GM23338 (cell line): Measurements from ENCODE around the gene CLK3. TPM values are rescaled to one million over a fixed set of nuclear protein-coding genes. Genes with fewer than 3 reads are reported as not detected.

ENCODE experiments used
- ATAC-seq: fragments of 200-7000 bp; cut with Tn5 transposase; 3 replicates; pipeline ENCODE4 v1.9.1; 2020
- DNase-seq: peaks from one replicate; pipeline ENCODE4 v3.0.0-alpha.2; 2015; ENCODE audit warnings: low spot score
- H2AFZ ChIP-seq: fragments of 200-600 bp; sonication (generic); 2 replicates; pipeline ENCODE4 v1.8.0; 2016; ENCODE audit warnings: antibody characterized with exemption, mild to moderate bottlenecking, moderate library complexity
- H3F3A ChIP-seq: fragments of 200-600 bp; sonication (generic); replicated peaks from 2 replicates; pipeline ENCODE4 v1.8.0; 2017; ENCODE audit warnings: antibody characterized with exemption, mixed run types, low read depth
- H3K27ac ChIP-seq: fragments of 200-600 bp; sonication (generic); 2 replicates; pipeline ENCODE4 v1.6.1; 2016; ENCODE audit warnings: low read depth
- H3K27me3 ChIP-seq: fragments of 200-600 bp; sonication (generic); 2 replicates; pipeline ENCODE4 v1.8.0; 2016; ENCODE audit warnings: mild to moderate bottlenecking, mixed run types, moderate library complexity; ENCODE audit not compliant: insufficient read depth
- H3K36me3 ChIP-seq: fragments of 200-600 bp; sonication (generic); 2 replicates; pipeline ENCODE4 v1.8.0; 2016; ENCODE audit warnings: mild to moderate bottlenecking; ENCODE audit not compliant: insufficient read depth
- H3K4me1 ChIP-seq: fragments of 200-600 bp; sonication (generic); 2 replicates; pipeline ENCODE4 v1.8.0; 2016; ENCODE audit warnings: mild to moderate bottlenecking, moderate library complexity; ENCODE audit not compliant: insufficient read depth
- H3K4me2 ChIP-seq: fragments of 200-600 bp; sonication (generic); 2 replicates; pipeline ENCODE4 v1.7.1; 2017; ENCODE audit warnings: mixed run types
- H3K4me3 ChIP-seq: fragments of 200-600 bp; sonication (generic); 2 replicates; pipeline ENCODE4 v1.6.1; 2016; ENCODE audit warnings: mixed run types
- H3K79me2 ChIP-seq: fragments of 200-600 bp; sonication (generic); replicated peaks from 2 replicates; pipeline ENCODE4 v1.8.0; 2017; ENCODE audit warnings: mild to moderate bottlenecking; ENCODE audit not compliant: insufficient read depth
- H3K9me2 ChIP-seq: fragments of 200-600 bp; sonication (generic); 2 replicates; pipeline ENCODE4 v1.8.0; 2017; ENCODE audit not compliant: insufficient read depth
- H4K20me1 ChIP-seq: fragments of 200-600 bp; sonication (generic); replicated peaks from 2 replicates; pipeline ENCODE4 v1.8.0; 2017; ENCODE audit warnings: mild to moderate bottlenecking; ENCODE audit not compliant: insufficient read depth
- H3K27ac Mint-ChIP-seq: 2 replicates; pipeline ENCODE4 v1.8.0; 2020; ENCODE audit warnings: inconsistent platforms, mild to moderate bottlenecking, moderate library complexity, mixed read lengths
- H3K27me3 Mint-ChIP-seq: 3 replicates; pipeline ENCODE4 v1.8.0; 2022; ENCODE audit warnings: low read depth, mild to moderate bottlenecking, moderate library complexity, mixed read lengths, inconsistent platforms; ENCODE audit not compliant: insufficient read depth, poor library complexity
- H3K36me3 Mint-ChIP-seq: 3 replicates; pipeline ENCODE4 v1.8.0; 2021; ENCODE audit warnings: low read depth, mild to moderate bottlenecking, inconsistent platforms, moderate library complexity, mixed read lengths
- H3K4me1 Mint-ChIP-seq: 3 replicates; pipeline ENCODE4 v1.8.0; 2020; ENCODE audit warnings: mild to moderate bottlenecking, inconsistent platforms, mixed read lengths
- H3K4me3 Mint-ChIP-seq: 3 replicates; pipeline ENCODE4 v1.8.0; 2021; ENCODE audit warnings: moderate library complexity, mild to moderate bottlenecking, inconsistent platforms, mixed read lengths
- H3K9me3 Mint-ChIP-seq: 3 replicates; pipeline ENCODE4 v1.8.0; 2020; ENCODE audit warnings: moderate library complexity, mild to moderate bottlenecking, inconsistent platforms, mixed read lengths
- CREB1 ChIP-seq: fragments of 250-450 bp; sonication (Bioruptor Pico); IDR thresholded peaks from 2 replicates; pipeline ENCODE4 v1.5.0; 2020; ENCODE audit warnings: low read depth, mild to moderate bottlenecking, moderate library complexity
- CTCF ChIP-seq, 2 experiments: fragments of 200-600 bp in 1 of 2; sonication (generic) in 1 of 2; conservative IDR thresholded peaks; 2 replicates each; pipeline versions ENCODE4 v1.5.1 to v1.6.1; 2016 to 2017; ENCODE audit warnings: antibody characterized with exemption in 2 of 2, low read depth in 2 of 2, mild to moderate bottlenecking in 2 of 2, moderate library complexity in 1 of 2
- ETS1 ChIP-seq: IDR thresholded peaks from 2 replicates; pipeline ENCODE4 v1.6.1; 2016; ENCODE audit warnings: antibody characterized with exemption
- EZH2 ChIP-seq: fragments of 200-600 bp; sonication (generic); IDR thresholded peaks from one replicate; pipeline ENCODE4 v1.8.0; 2017; ENCODE audit warnings: antibody characterized with exemption, mild to moderate bottlenecking, low read depth; ENCODE audit not compliant: unreplicated experiment
- EZH2phosphoT487 ChIP-seq: fragments of 200-600 bp; sonication (generic); IDR thresholded peaks from one replicate; pipeline ENCODE4 v1.8.1; 2018; ENCODE audit warnings: antibody characterized with exemption; ENCODE audit not compliant: unreplicated experiment
- NANOG ChIP-seq: IDR thresholded peaks from 2 replicates; pipeline ENCODE4 v1.6.1; 2016; ENCODE audit warnings: antibody characterized with exemption, borderline replicate concordance
- POLR2AphosphoS5 ChIP-seq: IDR thresholded peaks from 2 replicates; pipeline ENCODE4 v1.6.1; 2016; ENCODE audit warnings: antibody characterized with exemption, low read depth
- REST ChIP-seq: IDR thresholded peaks from one replicate; pipeline ENCODE4 v1.6.1; 2018; ENCODE audit warnings: antibody characterized with exemption; ENCODE audit not compliant: unreplicated experiment
- STAT1 ChIP-seq: IDR thresholded peaks from one replicate; pipeline ENCODE4 v1.6.1; 2016; ENCODE audit warnings: antibody characterized with exemption; ENCODE audit not compliant: unreplicated experiment
- ZNF114 ChIP-seq: fragments of 250-450 bp; sonication (Bioruptor Pico); IDR thresholded peaks from 2 replicates; pipeline ENCODE4 v1.5.0; 2020; ENCODE audit warnings: mild to moderate bottlenecking, moderate library complexity
- ZNF462 ChIP-seq: fragments of 250-450 bp; sonication (Bioruptor Pico); IDR thresholded peaks from 2 replicates; pipeline ENCODE4 v1.5.0; 2020; ENCODE audit warnings: mild to moderate bottlenecking, moderate library complexity
- polyA plus RNA-seq: library from polyadenylated mRNA; unstranded; fragments of >200 nt; fragmentation: Nextera tagmentation; extraction: Ambion mirVana; gene quantifications from 2 replicates; pipeline ENCODE4 v1.2.1, GENCODE V29; 2016
- total RNA-seq: library from RNA; depleted of rRNA; stranded (reverse); fragments of >200 nt; shearing (Covaris generic); gene quantifications from 2 replicates; pipeline ENCODE4 v1.2.3, GENCODE V29; 2014

CLK3 gene
- total and polyA plus RNA-seq, 2 experiments from 2014 or later, result 40.7 to 67.7 TPM

GRCh38 chr15:74663303-74664027 lies 47.8 kb downstream of the CLK3 start (continued):
- TF ChIP-seq CREB1 (no peak), ETS1 (no peak), REST (no peak), ZNF114 (CRISPR knock-in tag) (no peak), EZH2phosphoT487 (no peak), POLR2AphosphoS5 (no peak), NANOG (no peak), CTCF (conservative IDR thresholded peaks at IDR 0.05; ENCODE audit: low read depth in 2 of 2) (no peak), EZH2 (no peak), STAT1 (no peak)

- H3K9me3 Mint-ChIP-seq, result no peaks in the 10 kb centered on the region
- H3K4me2 ChIP-seq, result no peak overlapping the region
- H3K36me3 Mint-ChIP-seq, result no peaks in the 10 kb centered on the region; the same call in 2 of the 3 replicates
- no peaks in the 10 kb centered on the region for H3F3A ChIP-seq
- H3K4me3 ChIP-seq, result no peak overlapping the region
- H3K4me1 ChIP-seq, result no peaks in the 10 kb centered on the region
- H3K27ac Mint-ChIP-seq, result no peak overlapping the region; the same call in 1 of the 2 replicates
- H3K27me3 Mint-ChIP-seq, result no peaks in the 10 kb centered on the region
- H3K4me1 Mint-ChIP-seq, result peaks cover 4% of the 10 kb centered on the region; the same call in 2 of the 3 replicates
- H3K4me3 Mint-ChIP-seq, result no peak overlapping the region
- peaks cover 15% of the 10 kb centered on the region; the same call in 1 of the 2 replicates for H3K79me2 ChIP-seq
- H2AFZ ChIP-seq, result no peak overlapping the region
- no peaks in the 10 kb centered on the region for H3K27me3 ChIP-seq
- H3K36me3 ChIP-seq, result no peaks in the 10 kb centered on the region
- peaks cover 14% of the 10 kb centered on the region for H4K20me1 ChIP-seq
- DNase-seq (no peak), ATAC-seq (no peak)
- no peaks in the 10 kb centered on the region for H3K9me2 ChIP-seq
- no peak overlapping the region for H3K27ac ChIP-seq
- TF ChIP-seq NANOG (no peak), EZH2phosphoT487 (no peak), ZNF462 (CRISPR knock-in tag) (no peak), ZNF114 (CRISPR knock-in tag) (no peak), CREB1 (no peak), POLR2AphosphoS5 (no peak)
These were observed 48.5 kb downstream of the CLK3 start for GRCh38 chr15:74664028-74664616.
